GM18520 (cell line): Measurements from ENCODE around the gene GPR143.
"Not testable (repeated sequence)": the region's sequence is repeated elsewhere in the genome, so short reads cannot be mapped to it uniquely, and the experiment has no call there.

Experiments
- ATAC-seq: cut with Tn5 transposase; IDR thresholded peaks from one replicate; pipeline ENCODE4 v1.9.1; 2021; ENCODE audit not compliant: unreplicated experiment

Gene GPR143

GRCh38 chrX:9765737-9766097, at the start of gene GPR143:
Gene GPR143 (minus strand): TSS chrX:9765847. CDS start chrX:9765817, 30 bp downstream.
- ATAC-seq: no peak

GRCh38 chrX:9811086-9811485, 45.4 kb upstream of the GPR143 start:
- ATAC-seq: not testable (repeated sequence)

- not testable (repeated sequence) for ATAC-seq
Measured at GRCh38 chrX:9809876-9810275, 44.2 kb upstream of the GPR143 start.

- no peak for ATAC-seq
Measured at GRCh38 chrX:9807355-9808182, 41.9 kb upstream of the GPR143 start.

GRCh38 chrX:9805956-9806355, 40.3 kb upstream of the GPR143 start:
- ATAC-seq: no peak

GRCh38 chrX:9804444-9804843, 38.8 kb upstream of the GPR143 start:
- ATAC-seq: no peak

- ATAC-seq: no peak
Measured at GRCh38 chrX:9802737-9803136, 37.1 kb upstream of the GPR143 start.

GRCh38 chrX:9797384-9798360, 32.0 kb upstream of the GPR143 start:
- ATAC-seq: no peak

GRCh38 chrX:9794495-9794894, 28.8 kb upstream of the GPR143 start:
- ATAC-seq: no peak

GRCh38 chrX:9790866-9791265, 25.2 kb upstream of the GPR143 start:
- ATAC-seq: no peak

GRCh38 chrX:9789555-9789954, 23.9 kb upstream of the GPR143 start:
- ATAC-seq: no peak

- no peak for ATAC-seq
Measured at GRCh38 chrX:9788911-9789310, 23.3 kb upstream of the GPR143 start.

GRCh38 chrX:9786798-9787635, 21.4 kb upstream of the GPR143 start:
- ATAC-seq: no peak

- no peak for ATAC-seq
Measured at GRCh38 chrX:9785944-9786797, 20.5 kb upstream of the GPR143 start, which contains the start of gene SHROOM2. Gene SHROOM2 (plus strand): TSS chrX:9786429. CDS start chrX:9786546, 117 bp downstream.

- ATAC-seq: no peak
Measured at GRCh38 chrX:9785254-9785943, 19.8 kb upstream of the GPR143 start.

- ATAC-seq: no peak
Measured at GRCh38 chrX:9784332-9784731, 18.7 kb upstream of the GPR143 start.

GRCh38 chrX:9781941-9782340, 16.3 kb upstream of the GPR143 start:
- ATAC-seq: no peak

- no peak for ATAC-seq
Measured at GRCh38 chrX:9775930-9776329, 10.3 kb upstream of the GPR143 start.

- no peak for ATAC-seq
Measured at GRCh38 chrX:9772943-9773342, 7.3 kb upstream of the GPR143 start.
